ENCODE results near the gene ARIH1.

DNA sequence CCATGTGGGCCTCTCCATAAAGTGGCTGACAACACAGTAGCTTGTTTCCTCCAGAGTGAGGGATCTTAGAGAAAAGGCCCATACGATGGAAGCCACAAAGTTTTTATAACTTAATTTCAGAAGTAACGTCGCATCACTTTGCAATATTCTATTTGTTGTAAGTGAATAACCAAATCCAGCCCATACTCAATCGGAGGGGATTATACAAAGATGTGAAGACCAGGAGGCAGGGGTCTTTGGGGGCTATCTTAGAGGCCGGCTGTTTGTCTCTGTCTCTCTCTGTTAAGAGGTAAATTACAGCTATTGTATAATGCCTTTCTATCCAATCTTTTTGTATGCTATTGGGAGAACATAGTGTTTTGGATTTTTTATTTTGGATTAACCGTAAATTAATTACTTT lies 9.1 kb downstream of the ARIH1 start:
- TF ChIP-seq RAD21 (IDR thresholded peaks at IDR 0.05 in 1 of 2, conservative IDR thresholded peaks at IDR 0.05 in 1 of 2; ENCODE audit: low read depth in 2 of 2, low read length in 2 of 2) (no peak), SIN3A (conservative IDR thresholded peaks at IDR 0.05 in 1 of 2, IDR thresholded peaks at IDR 0.05 in 1 of 2; ENCODE audit: low read depth in 1 of 2, low read length in 2 of 2) (no peak), POLR2A (IDR thresholded peaks at IDR 0.05; ENCODE audit: control extremely low read depth in 1 of 2, low read depth in 2 of 2, low read length in 2 of 2) (no peak), MAFK (IDR thresholded peaks at IDR 0.05; ENCODE audit: low read depth, low read length) (no peak), CEBPB (IDR thresholded peaks at IDR 0.05; ENCODE audit: low read depth, low read length) (no peak), POLR2AphosphoS5 (IDR thresholded peaks at IDR 0.05; ENCODE audit: low read depth, low read length) (no peak), KDM4A (IDR thresholded peaks at IDR 0.05; ENCODE audit: low read depth, low read length, severe bottlenecking) (no peak), TAF7 (optimal IDR thresholded peaks at IDR 0.05; ENCODE audit: borderline replicate concordance, low read depth, low read length) (no peak), RNF2 (IDR thresholded peaks at IDR 0.05; ENCODE audit: borderline replicate concordance, low read depth, low read length, missing control alignments, poor library complexity, severe bottlenecking) (no peak)
- TF ChIP-seq, protein P1, sequence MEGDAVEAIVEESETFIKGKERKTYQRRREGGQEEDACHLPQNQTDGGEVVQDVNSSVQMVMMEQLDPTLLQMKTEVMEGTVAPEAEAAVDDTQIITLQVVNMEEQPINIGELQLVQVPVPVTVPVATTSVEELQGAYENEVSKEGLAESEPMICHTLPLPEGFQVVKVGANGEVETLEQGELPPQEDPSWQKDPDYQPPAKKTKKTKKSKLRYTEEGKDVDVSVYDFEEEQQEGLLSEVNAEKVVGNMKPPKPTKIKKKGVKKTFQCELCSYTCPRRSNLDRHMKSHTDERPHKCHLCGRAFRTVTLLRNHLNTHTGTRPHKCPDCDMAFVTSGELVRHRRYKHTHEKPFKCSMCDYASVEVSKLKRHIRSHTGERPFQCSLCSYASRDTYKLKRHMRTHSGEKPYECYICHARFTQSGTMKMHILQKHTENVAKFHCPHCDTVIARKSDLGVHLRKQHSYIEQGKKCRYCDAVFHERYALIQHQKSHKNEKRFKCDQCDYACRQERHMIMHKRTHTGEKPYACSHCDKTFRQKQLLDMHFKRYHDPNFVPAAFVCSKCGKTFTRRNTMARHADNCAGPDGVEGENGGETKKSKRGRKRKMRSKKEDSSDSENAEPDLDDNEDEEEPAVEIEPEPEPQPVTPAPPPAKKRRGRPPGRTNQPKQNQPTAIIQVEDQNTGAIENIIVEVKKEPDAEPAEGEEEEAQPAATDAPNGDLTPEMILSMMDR (IDR thresholded peaks at IDR 0.05; ENCODE audit: control extremely low read depth in 1 of 3, insufficient read depth in 1 of 3, low read depth in 1 of 3, low read length in 3 of 3) = no peak
